K562 (cell line): ENCODE measurements around the gene PLD1. TPM values are rescaled to one million over a fixed set of nuclear protein-coding genes. Genes with fewer than 3 reads are reported as not detected.

ENCODE experiments used
- ATAC-seq: fragments of 200-7000 bp; cut with Tn5 transposase; 3 replicates; pipeline ENCODE4 v1.9.1; 2020; ENCODE audit warnings: moderate library complexity
- BruUV-seq: library from RNA; stranded (reverse); fragments of 400-500 nt; replicated peaks from 2 replicates; lab custom pipeline; 2021; lab: Mats Ljungman, UMichigan
- CTCF ChIA-PET: fragments of 300-600 bp; formaldehyde crosslinking; extraction: SDS; loops from one replicate; lab custom pipeline; 2021; ENCODE audit warnings: low intra/inter-chr PET ratio; lab: Yijun Ruan, JAX
- POLR2A ChIA-PET: fragments of 300-600, 350-650 bp; sonication (Branson Sonifier 250); formaldehyde crosslinking; extraction: SDS; loops from one replicate; lab custom pipeline; 2021; ENCODE audit warnings: antibody characterized with exemption, inconsistent platforms; lab: Yijun Ruan, JAX
- DNase-seq, 4 experiments: peaks; one replicate each; pipeline versions ENCODE4 v3.0.0 to v3.0.0-alpha.2; 2011 to 2018; ENCODE audit warnings: low spot score in 3 of 4, mixed read lengths in 3 of 4; ENCODE audit errors: extremely low read depth in 1 of 4
- FAIRE-seq: peaks from 2 replicates; lab custom pipeline; 2011; peaks lifted over from hg19 to GRCh38; lab: Jason Lieb, UNC
- H2AFZ ChIP-seq: 2 replicates; pipeline ENCODE4 v1.6.0; 2011; ENCODE audit warnings: low read depth, low read length, control low read depth, inconsistent platforms
- H3K27ac ChIP-seq: fragments of 200-600 bp; 3 replicates; pipeline ENCODE4 v1.8.0; 2011; ENCODE audit warnings: low read depth, mild to moderate bottlenecking, control low read depth, inconsistent platforms, low read length, moderate library complexity, mixed read lengths; ENCODE audit errors: extremely low read depth
- H3K27me3 ChIP-seq, 2 experiments: fragments of 300-600 bp in 1 of 2; 2 replicates in 1 of 2; 3 replicates in 1 of 2; pipeline versions ENCODE4 v1.6.0 to v1.8.0; 2011; ENCODE audit warnings: inconsistent platforms in 2 of 2, low read length in 2 of 2, mild to moderate bottlenecking in 1 of 2, mixed read lengths in 1 of 2, moderate library complexity in 1 of 2; ENCODE audit not compliant: control insufficient read depth in 2 of 2, insufficient read depth in 2 of 2
- H3K36me3 ChIP-seq: fragments of 300-600 bp; 3 replicates; pipeline ENCODE4 v1.8.0; 2011; ENCODE audit warnings: mild to moderate bottlenecking, low read length, inconsistent platforms; ENCODE audit not compliant: control insufficient read depth, insufficient read depth
- H3K4me1 ChIP-seq, 2 experiments: fragments of 200-600 bp in 1 of 2; replicated peaks in 1 of 2; 2 replicates in 1 of 2; 3 replicates in 1 of 2; pipeline versions ENCODE4 v1.5.1 to v1.8.0; 2011; ENCODE audit warnings: inconsistent platforms in 2 of 2, low read length in 2 of 2, mild to moderate bottlenecking in 1 of 2, mixed read lengths in 1 of 2, moderate library complexity in 1 of 2; ENCODE audit not compliant: control insufficient read depth in 2 of 2, insufficient read depth in 2 of 2
- H3K4me2 ChIP-seq: 2 replicates; pipeline ENCODE4 v1.6.1; 2011; ENCODE audit warnings: low read length, control low read depth, inconsistent platforms, mixed read lengths; ENCODE audit not compliant: insufficient read depth
- H3K4me3 ChIP-seq: fragments of 200-600 bp; sonication (generic), shearing (Covaris generic); 2 replicates; pipeline ENCODE4 v1.5.1; 2016; ENCODE audit warnings: control low read depth, inconsistent platforms
- H3K79me2 ChIP-seq: fragments of 200-600 bp; 3 replicates; pipeline ENCODE4 v1.8.0; 2011; ENCODE audit warnings: low read length, inconsistent platforms; ENCODE audit not compliant: control insufficient read depth, insufficient read depth
- H3K9ac ChIP-seq, 2 experiments: 2 replicates each; pipeline versions ENCODE4 v1.6.0 to v1.6.1; 2011; ENCODE audit warnings: low read depth in 2 of 2, low read length in 2 of 2, control low read depth in 1 of 2, inconsistent platforms in 1 of 2, mild to moderate bottlenecking in 1 of 2, mixed read lengths in 1 of 2; ENCODE audit not compliant: insufficient read depth in 1 of 2
- H3K9me1 ChIP-seq: one replicate; pipeline ENCODE4 v1.6.0; 2011; ENCODE audit warnings: inconsistent platforms, mild to moderate bottlenecking, low read length, moderate library complexity; ENCODE audit not compliant: control insufficient read depth, insufficient read depth
- H3K9me3 ChIP-seq: replicated peaks from 2 replicates; pipeline ENCODE4 v1.5.1; 2011; ENCODE audit warnings: low read depth, low read length, inconsistent platforms; ENCODE audit not compliant: control insufficient read depth, insufficient read depth
- H4K20me1 ChIP-seq: replicated peaks from 2 replicates; pipeline ENCODE4 v1.6.1; 2011; ENCODE audit warnings: low read length, inconsistent platforms, mixed read lengths; ENCODE audit not compliant: control insufficient read depth, insufficient read depth
- HMBOX1 ChIP-seq: sonication (generic); IDR thresholded peaks from 2 replicates; pipeline ENCODE4 v1.6.1; 2016
- NR1H2 ChIP-seq: sonication (generic); formaldehyde crosslinking; IDR thresholded peaks from 2 replicates; pipeline ENCODE4 v1.4.0; 2020; ENCODE audit warnings: mild to moderate bottlenecking, missing genetic modification reagents
- RBM25 ChIP-seq: fragments of 200-400 bp; formaldehyde crosslinking; IDR thresholded peaks from 2 replicates; pipeline ENCODE4 v1.6.1; 2018; ENCODE audit warnings: low read length, low read depth, moderate library complexity; ENCODE audit not compliant: severe bottlenecking
- ZNF407 ChIP-seq: fragments of 450-650 bp; IDR thresholded peaks from 2 replicates; pipeline ENCODE4 v1.6.1; 2016; ENCODE audit warnings: low read depth
- WGBS: fragments of 100-300 bp; shearing (Covaris generic); methylation state at CpG from one replicate; pipeline ENCODE4 v1.1.6; 2016; ENCODE audit warnings: low coverage, mixed read lengths; ENCODE audit not compliant: insufficient coverage; ENCODE audit errors: missing lambda C conversion rate; 5-methylcytosine and 5-hydroxymethylcytosine counted together
- in situ Hi-C: fragments of 300-500 bp; cut with MboI; formaldehyde crosslinking; loops from 4 replicates; pipeline ENCODE4 v1.15.0; 2018; ENCODE audit warnings: inconsistent platforms, mixed read lengths
- intact Hi-C: fragments of 100-400 bp; cut with micrococcal nuclease; formaldehyde crosslinking; loops from 2 replicates; pipeline ENCODE4 v1.14.2; 2022
- polyA plus RNA-seq, 8 experiments: library from polyadenylated mRNA; depleted of rRNA in 4 of 8; stranded (reverse) in 5 of 8; unstranded in 3 of 8; fragments of >200 nt; fragmentation: Nextera tagmentation in 2 of 8; fragmentation: Illumina TruSeq in 1 of 8; extraction: Ambion mirVana in 2 of 8; extraction: Trizol in 1 of 8; gene quantifications; 2 replicates each; pipeline versions ENCODE4 v1.2.1 to v1.2.3, GENCODE V29; 2011 to 2014; ENCODE audit warnings: inconsistent platforms in 1 of 8, missing spikeins in 1 of 8
- total RNA-seq, 7 experiments: library from RNA; depleted of rRNA in 6 of 7; stranded (reverse); fragments of >200 nt in 6 of 7; fragmentation: Illumina TruSeq in 2 of 7; extraction: Trizol in 2 of 7; gene quantifications; 2 replicates each; pipeline versions ENCODE4 v1.2.1 to v1.2.3, GENCODE V29; 2011 to 2021; ENCODE audit warnings: low replicate concordance in 1 of 7

The PLD1 gene
- total and polyA plus RNA-seq, 9 of the 15 experiments (the other 6 are each of a cell fraction or from before 2014, with no cell fraction given) = 8.4 to 26.1 (median 18.6) TPM

- FAIRE-seq (no peak), DNase-seq (no peak), ATAC-seq (no peak; the same call in 2 of the 3 replicates)
- Histone ChIP-seq H3K9ac (no peak overlapping the region), H4K20me1 (no peaks in the 10 kb centered on the region), H3K27me3 (no peaks in the 10 kb centered on the region), H3K9me1 (no peaks in the 10 kb centered on the region), H3K27ac (no peak overlapping the region), H2AFZ (no peak overlapping the region), H3K36me3 (no peaks in the 10 kb centered on the region), H3K9me3 (no peaks in the 10 kb centered on the region), H3K4me2 (no peak overlapping the region), H3K4me1 (no peaks in the 10 kb centered on the region; a peak in 1 of 5 replicates), H3K4me3 (no peak overlapping the region), H3K79me2 (no peaks in the 10 kb centered on the region; the same call in 2 of the 3 replicates)
- 19% methylated on average over 2 of the region's 2 CpGs for WGBS
- intact Hi-C loops = no loop called here
- BruUV-seq = no TSS peak
- TF ChIP-seq HMBOX1 (0 out of 2 replicates have a peak, but pooled peaks have one; percentile 37), ZNF407 (no peak), NR1H2 (CRISPR knock-in tag) (no peak), RBM25 (no peak)
- POLR2A ChIA-PET = interaction anchor here (1.1 kb wide), 1 partner anchor 10 kb away, joined by 4 read pairs; no protein-coding TSS in a partner anchor
- CTCF ChIA-PET = no interaction called here
- in situ Hi-C loops = no loop called here
Observed at GRCh38 chr3:171783086-171783485, 27.2 kb downstream of the PLD1 start.
